ENCODE data around the gene LCAT. TPM values are rescaled to one million over a fixed set of nuclear protein-coding genes. Genes with fewer than 3 reads are reported as not detected.

LCAT gene
- total and polyA plus RNA-seq, 9 of the 15 experiments (the other 6 are each of a cell fraction or from before 2014, with no cell fraction given), result 0.46 to 21.0 (median 5.0) TPM

GRCh38 chr16:67936124-67936879 is 7.6 kb downstream of the LCAT start, which contains the start of gene PSMB10 (continued):
- TF ChIP-seq CTCF (IDR thresholded peaks at IDR 0.05 in 2 of 3, conservative IDR thresholded peaks at IDR 0.05 in 1 of 3; ENCODE audit: insufficient read depth in 2 of 3, low read depth in 1 of 3, low read length in 3 of 3) (0 out of 6 replicates have a peak, but pooled peaks of 1 of the 3 experiments have one; percentile 12), ZNF431 (CRISPR knock-in tag; IDR thresholded peaks at IDR 0.05) (no peak), SNRNP70 (optimal IDR thresholded peaks at IDR 0.05; ENCODE audit: low read depth, low read length) (no peak), PHF8 (IDR thresholded peaks at IDR 0.05; ENCODE audit: borderline replicate concordance, low read length) (peak; percentile 25), HLTF (IDR thresholded peaks at IDR 0.05) (0 out of 2 replicates have a peak, but pooled peaks have one; percentile 54), ZNF586 (CRISPR knock-in tag; conservative IDR thresholded peaks at IDR 0.05) (no peak), HCFC1 (IDR thresholded peaks at IDR 0.05; ENCODE audit: low read depth, low read length) (no peak), SLC30A9 (CRISPR knock-in tag; IDR thresholded peaks at IDR 0.05) (no peak), GABPB2 (CRISPR knock-in tag; conservative IDR thresholded peaks at IDR 0.05) (no peak), HEY1 (CRISPR knock-in tag; IDR thresholded peaks at IDR 0.05; ENCODE audit: borderline replicate concordance) (no peak), NELFE (IDR thresholded peaks at IDR 0.05; ENCODE audit: insufficient read depth, insufficient read length) (no peak), EGR1 (conservative IDR thresholded peaks at IDR 0.05) (peak; percentile 71), HMG20A (CRISPR knock-in tag; conservative IDR thresholded peaks at IDR 0.05) (no peak), MAFG (tag; conservative IDR thresholded peaks at IDR 0.05) (no peak), RBM34 (IDR thresholded peaks at IDR 0.05; ENCODE audit: borderline replicate concordance, insufficient read depth, low read length) (no peak), PTRF (tag; IDR thresholded peaks at IDR 0.05) (no peak), POLR2G (IDR thresholded peaks at IDR 0.05; ENCODE audit: low read depth, low read length) (peak; percentile 79), ZNF644 (tag; IDR thresholded peaks at IDR 0.05; ENCODE audit: low read depth) (0 out of 2 replicates have a peak, but pooled peaks have one; percentile 32), SAP30 (IDR thresholded peaks at IDR 0.05; ENCODE audit: borderline replicate concordance, insufficient read depth, low read depth, low read length, poor library complexity, severe bottlenecking) (peak; percentile 5), CAMTA2 (CRISPR knock-in tag; conservative IDR thresholded peaks at IDR 0.05) (no peak), LARP7 (IDR thresholded peaks at IDR 0.05) (no peak), TAF7 (tag; IDR thresholded peaks at IDR 0.05) (no peak), KDM4B (IDR thresholded peaks at IDR 0.05; ENCODE audit: borderline replicate concordance in 2 of 2, low read depth in 1 of 2) (no peak), EP400 (IDR thresholded peaks at IDR 0.05) (no peak; the same call in 1 of the 2 replicates), SRSF9 (IDR thresholded peaks at IDR 0.05; ENCODE audit: borderline replicate concordance, low read depth, low read length) (no peak), JUNB (CRISPR knock-in tag; conservative IDR thresholded peaks at IDR 0.05) (no peak), SUPT5H (IDR thresholded peaks at IDR 0.05) (no peak), ZNF23 (CRISPR knock-in tag; IDR thresholded peaks at IDR 0.05) (no peak), SREBF1 (IDR thresholded peaks at IDR 0.05; ENCODE audit: borderline replicate concordance, low read depth, low read length) (no peak), ELF1 (tag; IDR thresholded peaks at IDR 0.05) (peak; percentile 73), MCM7 (IDR thresholded peaks at IDR 0.05) (no peak)
